Measurements from ENCODE around the gene TRIM33. TPM values are rescaled to one million over a fixed set of nuclear protein-coding genes. Genes with fewer than 3 reads are reported as not detected.
"Not testable (repeated sequence)": the region's sequence is repeated elsewhere in the genome, so short reads cannot be mapped to it uniquely, and the experiment has no call there.

The TRIM33 gene
- total RNA-seq, 4 donors from 2014 or later: 17.1 to 33.0 (median 25.3) TPM

DNA sequence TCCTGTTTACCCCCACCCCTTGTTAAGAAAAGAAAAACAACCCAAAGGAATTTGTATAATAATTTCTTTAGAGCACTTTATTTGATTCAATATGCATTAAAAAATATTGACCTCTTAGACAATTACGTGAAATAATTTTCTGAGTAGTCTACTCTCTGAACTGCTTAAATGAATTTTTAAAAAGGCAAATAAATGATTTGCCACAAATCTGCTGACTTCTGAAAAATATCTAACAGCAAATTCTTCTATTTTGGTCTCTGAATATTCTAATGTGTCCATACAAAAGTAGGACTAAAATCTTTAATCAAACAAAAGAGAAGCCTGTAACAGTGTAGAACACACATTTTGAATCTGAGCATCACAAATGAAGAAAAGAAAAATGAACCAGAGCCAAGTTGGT lies 115.1 kb downstream of the TRIM33 start:
- no peak overlapping the region for H3K4me3 ChIP-seq
- DNase-seq (no peak), ATAC-seq (no peak)
- H3K9me3 ChIP-seq: no peaks in the 10 kb centered on the region
- intact Hi-C loops (cut with DNase I; ENCODE audit: low total_unique reads) (no loop called here), in situ Hi-C loops (cut with MboI; ENCODE audit: low sequenced_read_pairs in 4 of 4) (no loop called here)
- no peaks in the 10 kb centered on the region for H3K4me1 ChIP-seq
- peaks cover 0 to 31% of the 10 kb centered on the region in 2 donors for H3K36me3 ChIP-seq
- TF ChIP-seq, protein P1, sequence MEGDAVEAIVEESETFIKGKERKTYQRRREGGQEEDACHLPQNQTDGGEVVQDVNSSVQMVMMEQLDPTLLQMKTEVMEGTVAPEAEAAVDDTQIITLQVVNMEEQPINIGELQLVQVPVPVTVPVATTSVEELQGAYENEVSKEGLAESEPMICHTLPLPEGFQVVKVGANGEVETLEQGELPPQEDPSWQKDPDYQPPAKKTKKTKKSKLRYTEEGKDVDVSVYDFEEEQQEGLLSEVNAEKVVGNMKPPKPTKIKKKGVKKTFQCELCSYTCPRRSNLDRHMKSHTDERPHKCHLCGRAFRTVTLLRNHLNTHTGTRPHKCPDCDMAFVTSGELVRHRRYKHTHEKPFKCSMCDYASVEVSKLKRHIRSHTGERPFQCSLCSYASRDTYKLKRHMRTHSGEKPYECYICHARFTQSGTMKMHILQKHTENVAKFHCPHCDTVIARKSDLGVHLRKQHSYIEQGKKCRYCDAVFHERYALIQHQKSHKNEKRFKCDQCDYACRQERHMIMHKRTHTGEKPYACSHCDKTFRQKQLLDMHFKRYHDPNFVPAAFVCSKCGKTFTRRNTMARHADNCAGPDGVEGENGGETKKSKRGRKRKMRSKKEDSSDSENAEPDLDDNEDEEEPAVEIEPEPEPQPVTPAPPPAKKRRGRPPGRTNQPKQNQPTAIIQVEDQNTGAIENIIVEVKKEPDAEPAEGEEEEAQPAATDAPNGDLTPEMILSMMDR (IDR thresholded peaks at IDR 0.05 in 4 of 5, conservative IDR thresholded peaks at IDR 0.05 in 1 of 5): no peak
- TF ChIP-seq POLR2A (IDR thresholded peaks at IDR 0.05): no peak
- H3K27me3 ChIP-seq: no peaks in the 10 kb centered on the region
- no peak overlapping the region for H3K27ac ChIP-seq

DNA sequence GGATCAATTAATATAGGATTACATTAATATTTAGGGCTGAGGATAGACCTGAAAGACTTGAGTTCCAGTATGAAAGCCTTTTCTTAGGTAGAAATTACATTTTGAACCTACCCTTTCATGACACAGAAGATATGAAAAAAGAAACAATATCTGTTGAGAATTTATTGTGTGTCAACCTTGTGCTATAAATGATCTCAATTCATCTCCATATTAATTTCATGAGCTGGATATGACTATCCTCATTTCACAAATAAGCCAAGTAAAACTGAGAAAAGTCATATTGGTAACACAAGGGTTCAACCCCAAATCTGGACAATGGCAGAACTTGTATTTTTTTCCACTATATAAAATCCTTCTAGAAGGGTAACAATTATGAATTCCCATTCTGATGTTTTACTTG lies 120.0 kb downstream of the TRIM33 start:
- Histone ChIP-seq H3K9me3 (no peaks in the 10 kb centered on the region), H3K4me3 (no peak overlapping the region), H3K27ac (no peak overlapping the region), H3K4me1 (peaks cover 0 to 6% of the 10 kb centered on the region in 2 donors), H3K36me3 (peaks cover 0 to 5% of the 10 kb centered on the region in 2 donors), H3K27me3 (no peaks in the 10 kb centered on the region)
- in situ Hi-C loops (cut with MboI; ENCODE audit: low sequenced_read_pairs in 4 of 4) (no loop called here), intact Hi-C loops (cut with DNase I; ENCODE audit: low total_unique reads) (no loop called here)
- ATAC-seq (no peak), DNase-seq (no peak)
- no peak for TF ChIP-seq POLR2A (IDR thresholded peaks at IDR 0.05)
- TF ChIP-seq, protein P1 (IDR thresholded peaks at IDR 0.05 in 4 of 5, conservative IDR thresholded peaks at IDR 0.05 in 1 of 5): no peak

DNA sequence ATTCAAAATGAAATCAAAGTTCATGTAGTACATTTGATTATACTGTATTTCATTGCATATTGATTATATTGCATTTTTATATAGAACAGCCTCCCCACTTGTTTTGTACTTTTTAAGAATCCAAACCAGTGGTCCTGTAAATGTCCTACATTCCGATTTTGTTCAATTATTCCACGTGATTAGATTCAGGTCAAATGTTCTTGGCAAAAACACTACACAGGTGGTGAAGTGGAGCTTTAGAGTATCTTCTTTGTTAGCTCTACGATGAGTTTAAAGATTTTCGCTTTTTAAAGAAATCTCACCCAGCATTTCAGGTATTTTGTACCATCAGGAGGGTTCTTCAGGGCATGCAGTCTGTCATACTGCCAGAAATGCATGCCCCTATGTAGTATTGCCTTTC lies 120.6 kb downstream of the TRIM33 start:
- no peak for DNase-seq
- ATAC-seq: no peak
- Histone ChIP-seq H3K36me3 (peaks cover 0 to 5% of the 10 kb centered on the region in 2 donors), H3K27me3 (no peaks in the 10 kb centered on the region), H3K27ac (no peak overlapping the region), H3K9me3 (no peaks in the 10 kb centered on the region), H3K4me3 (no peak overlapping the region), H3K4me1 (peaks cover 0 to 6% of the 10 kb centered on the region in 2 donors)
- intact Hi-C loops (cut with DNase I; ENCODE audit: low total_unique reads): no loop called here
- in situ Hi-C loops (cut with MboI; ENCODE audit: low sequenced_read_pairs in 4 of 4): no loop called here
- TF ChIP-seq POLR2A (IDR thresholded peaks at IDR 0.05): no peak
- TF ChIP-seq, protein P1 (IDR thresholded peaks at IDR 0.05 in 4 of 5, conservative IDR thresholded peaks at IDR 0.05 in 1 of 5): no peak

DNA sequence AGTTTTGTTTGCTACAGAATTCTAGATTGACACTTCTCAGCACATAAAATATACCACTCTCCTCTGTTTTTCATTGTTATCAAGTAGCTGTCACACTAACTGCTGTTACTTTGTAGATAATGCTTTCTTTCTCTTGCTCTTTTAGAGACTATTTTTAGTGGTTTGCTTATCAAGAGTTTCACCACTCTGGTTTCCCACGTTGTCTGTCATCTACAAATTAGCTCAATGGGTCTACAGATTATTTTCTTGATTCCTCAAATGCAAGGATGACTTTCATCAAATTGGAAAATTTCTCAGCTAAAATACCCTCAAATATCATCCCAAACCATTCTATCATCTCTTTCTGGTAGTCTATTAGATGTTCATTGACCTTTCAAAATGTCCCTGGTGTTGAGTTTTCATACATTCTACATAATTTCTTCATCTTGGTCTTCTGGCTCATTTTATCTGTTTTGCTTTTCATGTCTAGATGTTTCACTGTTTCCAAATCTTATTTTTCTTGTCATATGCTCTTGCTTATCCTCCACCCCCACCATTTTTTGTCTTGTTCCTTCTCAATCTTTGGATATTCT lies 122.5 kb downstream of the TRIM33 start:
- in situ Hi-C loops (cut with MboI; ENCODE audit: low sequenced_read_pairs in 4 of 4) (no loop called here), intact Hi-C loops (cut with DNase I; ENCODE audit: low total_unique reads) (no loop called here)
- ATAC-seq (no peak), DNase-seq (no peak)
- H3K27me3 ChIP-seq: no peaks in the 10 kb centered on the region
- no peak overlapping the region for H3K27ac ChIP-seq
- H3K36me3 ChIP-seq: no peaks in the 10 kb centered on the region
- H3K4me1 ChIP-seq: peaks cover 0 to 6% of the 10 kb centered on the region in 2 donors
- TF ChIP-seq POLR2A (IDR thresholded peaks at IDR 0.05): no peak
- TF ChIP-seq, protein P1 (IDR thresholded peaks at IDR 0.05 in 4 of 5, conservative IDR thresholded peaks at IDR 0.05 in 1 of 5): no peak
- H3K9me3 ChIP-seq: no peaks in the 10 kb centered on the region
- no peak overlapping the region for H3K4me3 ChIP-seq

DNA sequence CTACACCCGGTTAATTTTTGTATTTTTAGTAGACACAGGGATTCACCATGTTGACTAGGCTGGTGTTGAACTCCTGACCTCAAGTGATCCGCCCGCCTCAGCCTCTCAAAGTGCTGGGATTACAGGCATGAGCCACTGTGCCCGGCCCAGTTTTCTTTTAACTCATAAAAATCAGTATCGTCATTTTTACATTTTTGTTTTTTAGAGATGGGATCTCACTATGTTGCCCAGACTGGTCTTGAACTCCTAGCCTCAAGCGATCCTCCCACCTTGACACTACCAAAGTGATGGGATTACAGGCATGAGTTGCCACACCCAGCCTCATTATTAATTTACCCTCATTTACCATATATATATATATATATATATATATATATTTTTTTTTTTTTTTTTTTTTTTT lies 123.4 kb downstream of the TRIM33 start:
- ATAC-seq; H3K27me3 ChIP-seq; H3K36me3 ChIP-seq; H3K4me1 ChIP-seq; in situ Hi-C loops (cut with MboI; ENCODE audit: low sequenced_read_pairs in 4 of 4); H3K27ac ChIP-seq; H3K9me3 ChIP-seq; H3K4me3 ChIP-seq; intact Hi-C loops (cut with DNase I; ENCODE audit: low total_unique reads); DNase-seq: not testable (repeated sequence)
